Right ventricle myocardium superior (tissue), 1 donor: Measurements from ENCODE around the gene SYCP2L. TPM values are rescaled to one million over a fixed set of nuclear protein-coding genes. Genes with fewer than 3 reads are reported as not detected.
"Not testable (repeated sequence)": the region's sequence is repeated elsewhere in the genome, so short reads cannot be mapped to it uniquely, and the experiment has no call there.

Source experiments
- ATAC-seq: fragments of 200-7000 bp; cut with Tn5 transposase; one replicate; pipeline ENCODE4 v1.9.1; 2020; ENCODE audit warnings: mild to moderate bottlenecking; ENCODE audit not compliant: poor library complexity
- DNase-seq: peaks from one replicate; pipeline ENCODE4 v3.0.0-alpha.2; 2020
- intact Hi-C: fragments of 100-400 bp; cut with DNase I; formaldehyde crosslinking; loops from one replicate; pipeline ENCODE4 v1.11.2; 2022
- total RNA-seq: library from RNA; stranded (reverse); fragmentation: NEBNext Ultra II Directional; extraction: Animal tissue kit (Norgen Biotek cat#: 25700); gene quantifications from one replicate; pipeline ENCODE4 v1.2.1, GENCODE V29; 2021
- donor health status: DM: no; HTN: yes; CAD: no; lungs with severe emphysema.

The SYCP2L gene
- total RNA-seq, 1 donor from 2014 or later, result 0.75 TPM

GRCh38 chr6:10984959-10985358 lies 98.1 kb downstream of the SYCP2L start:
- DNase-seq, intact Hi-C loops, ATAC-seq: not testable (repeated sequence)

- intact Hi-C loops, result no loop called here
- DNase-seq (no peak), ATAC-seq (no peak)
These were observed 102.7 kb downstream of the SYCP2L start for GRCh38 chr6:10989587-10989986.

GRCh38 chr6:10991115-10991514 lies 104.3 kb downstream of the SYCP2L start:
- intact Hi-C loops, result no loop called here
- DNase-seq, result no peak
- no peak for ATAC-seq

GRCh38 chr6:10993896-10994295 lies 107.0 kb downstream of the SYCP2L start:
- no peak for ATAC-seq
- no peak for DNase-seq
- intact Hi-C loops, result no loop called here

- intact Hi-C loops, result no loop called here
- DNase-seq, result peak; percentile 50
These were observed 108.4 kb downstream of the SYCP2L start for GRCh38 chr6:10995114-10995707.

GRCh38 chr6:10999994-11000393 lies 113.1 kb downstream of the SYCP2L start:
- DNase-seq (no peak), ATAC-seq (peak; percentile 83)
- intact Hi-C loops, result no loop called here

More at GRCh38 chr6:10995114-10995707, 108.4 kb downstream of the SYCP2L start:
- peak; percentile 43 for ATAC-seq

GRCh38 chr6:11002176-11002575 lies 115.3 kb downstream of the SYCP2L start:
- intact Hi-C loops, result no loop called here

GRCh38 chr6:11003297-11003696 lies 116.4 kb downstream of the SYCP2L start:
- DNase-seq, ATAC-seq, intact Hi-C loops: not testable (repeated sequence)

More at GRCh38 chr6:11002176-11002575, 115.3 kb downstream of the SYCP2L start:
- ATAC-seq, result no peak
- no peak for DNase-seq

- intact Hi-C loops, result no loop called here
- no peak for ATAC-seq
- no peak for DNase-seq
These were observed 119.2 kb downstream of the SYCP2L start for GRCh38 chr6:11006061-11006460.

GRCh38 chr6:11007715-11008608 lies 121.1 kb downstream of the SYCP2L start:
- ATAC-seq (no peak), DNase-seq (no peak)
- intact Hi-C loops, result no loop called here

GRCh38 chr6:11008821-11009220 lies 122.0 kb downstream of the SYCP2L start:
- intact Hi-C loops, result no loop called here
- ATAC-seq (peak; percentile 13), DNase-seq (no peak)

GRCh38 chr6:11009353-11009752 lies 122.5 kb downstream of the SYCP2L start:
- intact Hi-C loops, result no loop called here
- DNase-seq (no peak), ATAC-seq (no peak)

GRCh38 chr6:11011787-11012234 lies 125.0 kb downstream of the SYCP2L start:
- intact Hi-C loops, result no loop called here
- DNase-seq (no peak), ATAC-seq (peak; percentile 36)

- DNase-seq, result no peak
- intact Hi-C loops, result no loop called here
- ATAC-seq, result no peak
These were observed 125.5 kb downstream of the SYCP2L start for GRCh38 chr6:11012295-11012754.

GRCh38 chr6:11012976-11013720 lies 126.3 kb downstream of the SYCP2L start:
- DNase-seq (no peak), ATAC-seq (peak; percentile 34)
- intact Hi-C loops, result no loop called here

- ATAC-seq (no peak), DNase-seq (no peak)
- intact Hi-C loops, result no loop called here
These were observed 126.8 kb downstream of the SYCP2L start for GRCh38 chr6:11013721-11014070.

GRCh38 chr6:11015102-11015501 lies 128.2 kb downstream of the SYCP2L start:
- intact Hi-C loops, result no loop called here
- ATAC-seq (no peak), DNase-seq (no peak)

- intact Hi-C loops, result no loop called here
- DNase-seq (no peak), ATAC-seq (no peak)
These were observed 129.6 kb downstream of the SYCP2L start for GRCh38 chr6:11016452-11016851.

- DNase-seq (no peak), ATAC-seq (no peak)
- intact Hi-C loops, result no loop called here
These were observed 130.2 kb downstream of the SYCP2L start for GRCh38 chr6:11017090-11017489.
